Lower leg skin (tissue), 3 donors: ENCODE data around the gene MYO18A.

Source experiments
- POLR2A ChIP-seq, 2 donors: fragments of 450-650 bp; IDR thresholded peaks; one replicate each; pipeline ENCODE4 v1.6.1; 2016 to 2017; ENCODE audit warnings: antibody characterized with exemption in 2 of 2, mild to moderate bottlenecking in 1 of 2, moderate library complexity in 1 of 2
- TF ChIP-seq, protein P1 (sequence below), 3 donors: fragments of 450-650 bp; IDR thresholded peaks; one replicate each; pipeline ENCODE4 v1.5.1; 2016; ENCODE audit warnings: antibody characterized with exemption in 3 of 3, mild to moderate bottlenecking in 3 of 3, moderate library complexity in 2 of 3

GRCh38 chr17:29190592-29191207 lies 10.5 kb upstream of the MYO18A start:
- TF ChIP-seq POLR2A (IDR thresholded peaks at IDR 0.05): no peak
- TF ChIP-seq, protein P1, sequence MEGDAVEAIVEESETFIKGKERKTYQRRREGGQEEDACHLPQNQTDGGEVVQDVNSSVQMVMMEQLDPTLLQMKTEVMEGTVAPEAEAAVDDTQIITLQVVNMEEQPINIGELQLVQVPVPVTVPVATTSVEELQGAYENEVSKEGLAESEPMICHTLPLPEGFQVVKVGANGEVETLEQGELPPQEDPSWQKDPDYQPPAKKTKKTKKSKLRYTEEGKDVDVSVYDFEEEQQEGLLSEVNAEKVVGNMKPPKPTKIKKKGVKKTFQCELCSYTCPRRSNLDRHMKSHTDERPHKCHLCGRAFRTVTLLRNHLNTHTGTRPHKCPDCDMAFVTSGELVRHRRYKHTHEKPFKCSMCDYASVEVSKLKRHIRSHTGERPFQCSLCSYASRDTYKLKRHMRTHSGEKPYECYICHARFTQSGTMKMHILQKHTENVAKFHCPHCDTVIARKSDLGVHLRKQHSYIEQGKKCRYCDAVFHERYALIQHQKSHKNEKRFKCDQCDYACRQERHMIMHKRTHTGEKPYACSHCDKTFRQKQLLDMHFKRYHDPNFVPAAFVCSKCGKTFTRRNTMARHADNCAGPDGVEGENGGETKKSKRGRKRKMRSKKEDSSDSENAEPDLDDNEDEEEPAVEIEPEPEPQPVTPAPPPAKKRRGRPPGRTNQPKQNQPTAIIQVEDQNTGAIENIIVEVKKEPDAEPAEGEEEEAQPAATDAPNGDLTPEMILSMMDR (IDR thresholded peaks at IDR 0.05): no peak
